IMR-90 (cell line): Measurements from ENCODE around the gene NEGR1. TPM values are rescaled to one million over a fixed set of nuclear protein-coding genes. Genes with fewer than 3 reads are reported as not detected.

Experiments
- ATAC-seq: fragments of 200-7000 bp; cut with Tn5 transposase; 2 replicates; pipeline ENCODE4 v1.9.1; 2020; ENCODE audit warnings: low read depth, mild to moderate bottlenecking, moderate library complexity
- BruUV-seq: library from RNA; stranded (reverse); fragments of 400-500 nt; replicated peaks from 2 replicates; lab custom pipeline; 2021; lab: Mats Ljungman, UMichigan
- CTCF ChIA-PET: fragments of 300-600 bp; formaldehyde crosslinking; extraction: SDS; loops from one replicate; lab custom pipeline; 2021; ENCODE audit warnings: antibody characterized with exemption; lab: Yijun Ruan, JAX
- POLR2A ChIA-PET: fragments of 300-600 bp; sonication (Branson Sonifier 250); formaldehyde crosslinking; loops from one replicate; lab custom pipeline; 2022; ENCODE audit warnings: antibody characterized with exemption; ENCODE audit not compliant: unreplicated experiment; lab: Charles Lee
- DNase-seq: peaks from one replicate; pipeline ENCODE4 v3.0.0; 2013
- H2AFZ ChIP-seq: replicated peaks from 2 replicates; pipeline ENCODE3; 2013; ENCODE audit warnings: low read length, mild to moderate bottlenecking; ENCODE audit not compliant: poor library complexity
- H2AK5ac ChIP-seq: 2 replicates; pipeline ENCODE4 v1.6.1; 2013; ENCODE audit warnings: low read depth, low read length, inconsistent platforms
- H2AK9ac ChIP-seq: replicated peaks from 2 replicates; pipeline ENCODE3; 2013; ENCODE audit warnings: mild to moderate bottlenecking, low read depth, low read length, moderate library complexity; ENCODE audit not compliant: poor library complexity
- H2BK120ac ChIP-seq: 2 replicates; pipeline ENCODE4 v1.6.1; 2013; ENCODE audit warnings: low read depth, low read length, inconsistent platforms
- H2BK15ac ChIP-seq: 3 replicates; pipeline ENCODE4 v1.6.1; 2013; ENCODE audit warnings: low read depth, low read length, inconsistent platforms
- H2BK20ac ChIP-seq: 2 replicates; pipeline ENCODE4 v1.6.1; 2013; ENCODE audit warnings: low read depth, mild to moderate bottlenecking, inconsistent platforms, low read length, moderate library complexity
- H2BK5ac ChIP-seq: 2 replicates; pipeline ENCODE4 v1.6.1; 2013; ENCODE audit warnings: mild to moderate bottlenecking, low read depth, low read length, inconsistent platforms; ENCODE audit not compliant: poor library complexity, severe bottlenecking
- H3K14ac ChIP-seq: replicated peaks from 2 replicates; pipeline ENCODE4 v1.6.1; 2013; ENCODE audit warnings: low read depth, low read length, inconsistent platforms
- H3K18ac ChIP-seq: 2 replicates; pipeline ENCODE4 v1.6.1; 2013; ENCODE audit warnings: low read depth, low read length, control low read depth
- H3K23ac ChIP-seq: 2 replicates; pipeline ENCODE4 v1.6.1; 2013; ENCODE audit warnings: low read depth, low read length, inconsistent platforms
- H3K27ac ChIP-seq: 2 replicates; pipeline ENCODE4 v1.5.1; 2013; ENCODE audit warnings: mild to moderate bottlenecking, control low read depth, low read length; ENCODE audit not compliant: insufficient read depth
- H3K27me3 ChIP-seq: 2 replicates; pipeline ENCODE4 v1.6.1; 2013; ENCODE audit warnings: low read length; ENCODE audit not compliant: control insufficient read depth, insufficient read depth
- H3K36me3 ChIP-seq: 2 replicates; pipeline ENCODE4 v1.6.1; 2013; ENCODE audit warnings: low read length, mixed read lengths; ENCODE audit not compliant: control insufficient read depth, insufficient read depth
- H3K4ac ChIP-seq: 2 replicates; pipeline ENCODE4 v1.6.1; 2013; ENCODE audit warnings: low read depth, low read length, inconsistent platforms
- H3K4me1 ChIP-seq: 2 replicates; pipeline ENCODE4 v1.6.1; 2013; ENCODE audit warnings: low read length, mixed read lengths; ENCODE audit not compliant: control insufficient read depth, insufficient read depth
- H3K4me2 ChIP-seq: 2 replicates; pipeline ENCODE4 v1.6.1; 2013; ENCODE audit warnings: low read depth, mild to moderate bottlenecking, control low read depth, low read length, moderate library complexity
- H3K4me3 ChIP-seq: 2 replicates; pipeline ENCODE4 v1.5.1; 2013; ENCODE audit warnings: low read depth, mild to moderate bottlenecking, control low read depth, low read length, moderate library complexity; ENCODE audit not compliant: insufficient read depth
- H3K56ac ChIP-seq: 2 replicates; pipeline ENCODE4 v1.6.1; 2013; ENCODE audit warnings: low read length, inconsistent platforms; ENCODE audit not compliant: insufficient read depth; ENCODE audit errors: extremely low read depth
- H3K79me1 ChIP-seq, 2 experiments: 2 replicates each; pipeline ENCODE4 v1.6.1; 2013; ENCODE audit warnings: low read length in 2 of 2, inconsistent platforms in 1 of 2, low read depth in 1 of 2
- H3K9ac ChIP-seq: 2 replicates; pipeline ENCODE4 v1.6.1; 2013; ENCODE audit warnings: low read depth, low read length, control low read depth
- H3K9me1 ChIP-seq: 2 replicates; pipeline ENCODE4 v1.6.1; 2013; ENCODE audit warnings: low read length, inconsistent platforms; ENCODE audit not compliant: insufficient read depth
- H3K9me3 ChIP-seq: 2 replicates; pipeline ENCODE4 v1.6.1; 2013; ENCODE audit warnings: low read length; ENCODE audit not compliant: control insufficient read depth, insufficient read depth
- H4K20me1 ChIP-seq: 2 replicates; pipeline ENCODE4 v1.6.1; 2013; ENCODE audit warnings: low read length, inconsistent platforms; ENCODE audit not compliant: insufficient read depth
- H4K5ac ChIP-seq: 2 replicates; pipeline ENCODE4 v1.6.1; 2013; ENCODE audit warnings: mild to moderate bottlenecking, low read depth, low read length, control low read depth
- H4K8ac ChIP-seq, 2 experiments: 2 replicates each; pipeline ENCODE4 v1.6.1; 2013; ENCODE audit warnings: low read depth in 2 of 2, low read length in 2 of 2, control low read depth in 1 of 2, inconsistent platforms in 1 of 2
- H4K91ac ChIP-seq: 2 replicates; pipeline ENCODE4 v1.6.1; 2013; ENCODE audit warnings: low read depth, low read length, inconsistent platforms; ENCODE audit not compliant: insufficient read depth
- BHLHE40 ChIP-seq: fragments of 150-350 bp; IDR thresholded peaks from 2 replicates; pipeline ENCODE4 v1.6.1; 2016; ENCODE audit warnings: mild to moderate bottlenecking, low read depth, low read length
- CEBPB ChIP-seq: IDR thresholded peaks from 2 replicates; pipeline ENCODE4 v1.6.1; 2012; ENCODE audit warnings: low read depth, low read length, improper control_type of control experiment
- CHD1 ChIP-seq: IDR thresholded peaks from 2 replicates; pipeline ENCODE4 v1.6.1; 2012; ENCODE audit warnings: low read depth, low read length, improper control_type of control experiment
- MAFK ChIP-seq: IDR thresholded peaks from 2 replicates; pipeline ENCODE4 v1.6.1; 2012; ENCODE audit warnings: low read depth, low read length, improper control_type of control experiment
- MAZ ChIP-seq: IDR thresholded peaks from 2 replicates; pipeline ENCODE4 v1.6.1; 2012; ENCODE audit warnings: low read depth, mild to moderate bottlenecking, low read length, improper control_type of control experiment, moderate library complexity, borderline replicate concordance
- NFE2L2 ChIP-seq: fragments of 150-350 bp; IDR thresholded peaks from 2 replicates; pipeline ENCODE4 v1.6.1; 2016; ENCODE audit warnings: low read depth, mild to moderate bottlenecking, low read length
- RAD21 ChIP-seq: IDR thresholded peaks from 2 replicates; pipeline ENCODE4 v1.6.1; 2012; ENCODE audit warnings: low read length, improper control_type of control experiment
- RFX5 ChIP-seq: IDR thresholded peaks from 2 replicates; pipeline ENCODE4 v1.8.0; 2012; ENCODE audit warnings: low read depth, mild to moderate bottlenecking, low read length, moderate library complexity
- SMC3 ChIP-seq: fragments of 150-350 bp; IDR thresholded peaks from 2 replicates; pipeline ENCODE4 v1.6.1; 2016; ENCODE audit warnings: low read depth, mild to moderate bottlenecking, antibody characterized with exemption, low read length, moderate library complexity
- WGBS, 2 experiments: methylation state at CpG; one replicate each; pipeline versions ENCODE4 v1.1.5 to v1.1.7; 2013; ENCODE audit warnings: missing lambda C conversion rate in 2 of 2; ENCODE audit not compliant: insufficient read length in 1 of 2; ENCODE audit errors: extremely low coverage in 2 of 2; 5-methylcytosine and 5-hydroxymethylcytosine counted together
- dilution Hi-C: fragments of 300-500 bp; cut with HindIII; formaldehyde crosslinking; loops from one replicate; pipeline ENCODE4 v1.14.3; 2018; ENCODE audit warnings: low sequenced_read_pairs; ENCODE audit not compliant: unreplicated experiment
- in situ Hi-C: fragments of 300-500 bp; cut with MboI; formaldehyde crosslinking; loops from 3 replicates; pipeline ENCODE4 v1.14.3; 2019; ENCODE audit warnings: low sequenced_read_pairs, inconsistent platforms, mixed read lengths
- intact Hi-C: fragments of 100-400 bp; cut with micrococcal nuclease; formaldehyde crosslinking; loops from 2 replicates; pipeline ENCODE4 v1.10.0; 2022
- polyA plus RNA-seq, 3 experiments: library from polyadenylated mRNA; depleted of rRNA; stranded (reverse); fragments of >200 nt; gene quantifications; 2 replicates each; pipeline ENCODE4 v1.2.3, GENCODE V29; 2012; ENCODE audit warnings: low replicate concordance in 1 of 3
- total RNA-seq: library from RNA; depleted of rRNA; stranded (reverse); fragments of >200 nt; gene quantifications from 2 replicates; pipeline ENCODE4 v1.2.3, GENCODE V29; 2012
- TF ChIP-seq, protein P1 (sequence below): fragments of 150-350 bp; IDR thresholded peaks from 2 replicates; pipeline ENCODE4 v1.6.1; 2016; ENCODE audit warnings: low read depth, mild to moderate bottlenecking, low read length, moderate library complexity, borderline replicate concordance

NEGR1 gene
- total and polyA plus RNA-seq, 2 of the 4 experiments (the other 2 are of a cell fraction): 5.1 to 9.1 TPM

DNA sequence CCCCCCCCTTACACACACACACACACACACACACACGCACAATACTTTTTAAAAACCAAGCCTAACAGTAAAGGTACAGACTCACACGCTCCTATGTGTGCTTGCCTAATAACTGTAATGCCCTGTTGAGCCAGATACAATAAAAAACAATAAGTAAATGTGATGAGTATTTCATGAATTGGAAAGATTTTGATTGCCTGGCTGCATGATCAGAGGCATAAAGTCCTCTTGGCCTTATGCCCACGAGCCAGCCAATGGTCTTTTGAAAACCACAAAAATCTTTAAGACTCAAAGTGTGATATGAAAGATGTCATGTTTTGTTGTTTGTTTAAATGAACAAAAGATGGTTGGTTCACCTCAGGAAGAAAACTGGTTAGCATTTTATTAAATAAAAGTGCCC, 759.6 kb downstream of the NEGR1 start:
- no peak overlapping the region for H3K4me2 ChIP-seq
- no peak overlapping the region for H3K18ac ChIP-seq
- no TSS peak for BruUV-seq
- no peaks in the 10 kb centered on the region for H3K9me3 ChIP-seq
- no peak overlapping the region for H3K9ac ChIP-seq
- no peaks in the 10 kb centered on the region for H3K4me1 ChIP-seq
- H4K8ac ChIP-seq: no peak overlapping the region
- H3K23ac ChIP-seq: no peak overlapping the region
- ChIA-PET POLR2A (no interaction called here), CTCF (no interaction called here)
- H2AFZ ChIP-seq: no peak overlapping the region
- H2BK15ac ChIP-seq: no peak overlapping the region
- H3K56ac ChIP-seq: no peak overlapping the region
- no peaks in the 10 kb centered on the region for H3K79me1 ChIP-seq
- in situ Hi-C loops: no loop called here
- ATAC-seq (no peak), DNase-seq (no peak)
- H2AK9ac ChIP-seq: no peak overlapping the region
- H3K9me1 ChIP-seq: no peaks in the 10 kb centered on the region
- no peak overlapping the region for H2BK5ac ChIP-seq
- intact Hi-C loops: loop anchor here (2.0 kb wide), 1 partner anchor 428 kb away; no protein-coding TSS in a partner anchor
- no peak overlapping the region for H4K5ac ChIP-seq
- H3K27me3 ChIP-seq: no peaks in the 10 kb centered on the region
- no peak overlapping the region for H4K91ac ChIP-seq
- H2AK5ac ChIP-seq: no peak overlapping the region
- no peaks in the 10 kb centered on the region for H4K20me1 ChIP-seq
- H3K36me3 ChIP-seq: no peaks in the 10 kb centered on the region
- dilution Hi-C loops: no loop called here
- no peak overlapping the region for H2BK120ac ChIP-seq
- WGBS, 2 experiments: no CpG with 5 or more reads among the region's 3 CpGs
- H3K4ac ChIP-seq: no peak overlapping the region
- no peak for TF ChIP-seq SMC3
- no peak for TF ChIP-seq CEBPB
- no peak for TF ChIP-seq MAFK
- no peak for TF ChIP-seq CHD1
- no peak for TF ChIP-seq BHLHE40
- no peak for TF ChIP-seq RAD21
- TF ChIP-seq RFX5: no peak
- TF ChIP-seq, protein P1, sequence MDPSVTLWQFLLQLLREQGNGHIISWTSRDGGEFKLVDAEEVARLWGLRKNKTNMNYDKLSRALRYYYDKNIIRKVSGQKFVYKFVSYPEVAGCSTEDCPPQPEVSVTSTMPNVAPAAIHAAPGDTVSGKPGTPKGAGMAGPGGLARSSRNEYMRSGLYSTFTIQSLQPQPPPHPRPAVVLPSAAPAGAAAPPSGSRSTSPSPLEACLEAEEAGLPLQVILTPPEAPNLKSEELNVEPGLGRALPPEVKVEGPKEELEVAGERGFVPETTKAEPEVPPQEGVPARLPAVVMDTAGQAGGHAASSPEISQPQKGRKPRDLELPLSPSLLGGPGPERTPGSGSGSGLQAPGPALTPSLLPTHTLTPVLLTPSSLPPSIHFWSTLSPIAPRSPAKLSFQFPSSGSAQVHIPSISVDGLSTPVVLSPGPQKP: no peak
- no peak for TF ChIP-seq MAZ
- TF ChIP-seq NFE2L2: no peak
- H3K27ac ChIP-seq: no peak overlapping the region
- no peak overlapping the region for H2BK20ac ChIP-seq
- H3K14ac ChIP-seq: no peak overlapping the region
- no peak overlapping the region for H3K4me3 ChIP-seq
